Calu3 (cell line): ENCODE results near the gene TVP23A. TPM values are rescaled to one million over a fixed set of nuclear protein-coding genes. Genes with fewer than 3 reads are reported as not detected.

Source experiments
- BruUV-seq: library from RNA; stranded (reverse); fragments of 400-500 nt; replicated peaks from 2 replicates; lab custom pipeline; 2021; lab: Mats Ljungman, UMichigan
- CTCF ChIA-PET: fragments of 300-600 bp; sonication (Branson Sonifier 250); formaldehyde crosslinking; loops from one replicate; lab custom pipeline; 2022; ENCODE audit warnings: antibody characterized with exemption; lab: Charles Lee
- DNase-seq: peaks from one replicate; pipeline ENCODE4 v3.0.0; 2022
- H3K27ac Mint-ChIP-seq: one replicate; pipeline ENCODE4 v1.8.0; 2022; ENCODE audit warnings: mixed read lengths; ENCODE audit not compliant: unreplicated experiment
- H3K27me3 Mint-ChIP-seq: one replicate; pipeline ENCODE4 v1.8.0; 2022; ENCODE audit warnings: mixed read lengths; ENCODE audit not compliant: unreplicated experiment
- H3K36me3 Mint-ChIP-seq: one replicate; pipeline ENCODE4 v1.8.0; 2022; ENCODE audit warnings: mild to moderate bottlenecking, moderate library complexity, mixed read lengths; ENCODE audit not compliant: insufficient read depth, unreplicated experiment
- H3K4me1 Mint-ChIP-seq: one replicate; pipeline ENCODE4 v1.8.0; 2022; ENCODE audit warnings: mild to moderate bottlenecking, low read depth, mixed read lengths; ENCODE audit not compliant: unreplicated experiment
- H3K4me3 Mint-ChIP-seq: one replicate; pipeline ENCODE4 v1.8.0; 2022; ENCODE audit warnings: mild to moderate bottlenecking, low read depth, moderate library complexity, mixed read lengths; ENCODE audit not compliant: unreplicated experiment
- H3K9me3 Mint-ChIP-seq: one replicate; pipeline ENCODE4 v1.8.0; 2022; ENCODE audit warnings: low read depth, mixed read lengths; ENCODE audit not compliant: unreplicated experiment
- intact Hi-C: fragments of 100-400 bp; cut with micrococcal nuclease; formaldehyde crosslinking; loops from one replicate; pipeline ENCODE4 v1.10.0; 2022; ENCODE audit not compliant: unreplicated experiment
- total RNA-seq: library from RNA; stranded (reverse); gene quantifications from 2 replicates; pipeline ENCODE4 v1.2.3, GENCODE V29; 2022
- TF ChIP-seq, protein P1 (sequence below): fragments of 200-600 bp; IDR thresholded peaks from one replicate; pipeline ENCODE4 v1.8.0; 2022; ENCODE audit warnings: antibody characterized with exemption; ENCODE audit not compliant: unreplicated experiment

Gene TVP23A
- total RNA-seq, 1 experiment from 2014 or later: 0.21 TPM

DNA sequence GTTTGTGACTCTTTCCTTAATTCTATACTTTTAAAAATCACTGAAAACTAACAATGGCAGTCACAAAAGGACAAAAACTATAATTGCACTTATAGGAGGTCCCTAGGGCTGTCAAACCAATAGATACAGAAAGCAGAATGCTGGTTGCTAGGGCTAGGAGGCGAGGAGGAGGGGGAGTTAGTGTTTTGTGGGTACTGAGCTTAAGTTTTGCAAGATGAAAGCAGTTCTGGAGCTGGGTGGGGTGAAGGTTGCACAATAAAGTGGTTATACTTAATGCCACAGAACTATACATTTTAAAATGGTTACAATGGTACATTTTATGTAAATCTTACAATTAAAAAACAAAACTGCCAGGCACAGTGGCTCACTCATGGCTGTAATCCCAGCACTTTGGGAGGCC, 47.7 kb downstream of the TVP23A start:
- TF ChIP-seq, protein P1, sequence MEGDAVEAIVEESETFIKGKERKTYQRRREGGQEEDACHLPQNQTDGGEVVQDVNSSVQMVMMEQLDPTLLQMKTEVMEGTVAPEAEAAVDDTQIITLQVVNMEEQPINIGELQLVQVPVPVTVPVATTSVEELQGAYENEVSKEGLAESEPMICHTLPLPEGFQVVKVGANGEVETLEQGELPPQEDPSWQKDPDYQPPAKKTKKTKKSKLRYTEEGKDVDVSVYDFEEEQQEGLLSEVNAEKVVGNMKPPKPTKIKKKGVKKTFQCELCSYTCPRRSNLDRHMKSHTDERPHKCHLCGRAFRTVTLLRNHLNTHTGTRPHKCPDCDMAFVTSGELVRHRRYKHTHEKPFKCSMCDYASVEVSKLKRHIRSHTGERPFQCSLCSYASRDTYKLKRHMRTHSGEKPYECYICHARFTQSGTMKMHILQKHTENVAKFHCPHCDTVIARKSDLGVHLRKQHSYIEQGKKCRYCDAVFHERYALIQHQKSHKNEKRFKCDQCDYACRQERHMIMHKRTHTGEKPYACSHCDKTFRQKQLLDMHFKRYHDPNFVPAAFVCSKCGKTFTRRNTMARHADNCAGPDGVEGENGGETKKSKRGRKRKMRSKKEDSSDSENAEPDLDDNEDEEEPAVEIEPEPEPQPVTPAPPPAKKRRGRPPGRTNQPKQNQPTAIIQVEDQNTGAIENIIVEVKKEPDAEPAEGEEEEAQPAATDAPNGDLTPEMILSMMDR: no peak
- intact Hi-C loops: loop anchor here (5.0 kb wide), 1 partner anchor 146 kb away; no protein-coding TSS in a partner anchor
- Mint-ChIP-seq H3K27me3 (no peaks in the 10 kb centered on the region), H3K4me1 (peaks cover 13% of the 10 kb centered on the region), H3K4me3 (no peak overlapping the region), H3K27ac (no peak overlapping the region), H3K9me3 (no peaks in the 10 kb centered on the region), H3K36me3 (no peaks in the 10 kb centered on the region)
- BruUV-seq: no TSS peak
- CTCF ChIA-PET: interaction anchor here (0.6 to 0.7 kb wide), 4 partner anchors 84 to 250 kb away, joined by 4 to 10 read pairs (median 6); partner anchors contain the start of gene DEXI
- DNase-seq: no peak

DNA sequence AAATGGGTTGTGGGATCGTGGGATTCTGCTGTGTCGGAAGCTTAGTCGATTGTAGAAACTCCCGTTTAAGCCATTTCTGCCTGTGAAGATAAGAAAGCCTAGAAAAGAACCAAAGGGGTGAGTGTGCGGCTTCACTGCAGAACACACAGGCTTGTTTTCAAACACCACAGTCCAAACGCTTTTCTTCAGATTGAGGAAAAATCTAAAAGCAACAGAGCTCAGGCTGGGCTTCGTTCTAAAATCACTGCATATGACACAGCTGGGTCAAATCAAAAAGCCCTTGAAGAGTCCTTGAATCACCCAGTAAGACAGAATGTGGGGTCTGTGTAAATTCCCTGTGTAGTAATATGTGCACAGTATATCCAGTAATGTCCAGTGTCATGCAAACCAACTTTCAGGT, 49.2 kb downstream of the TVP23A start:
- no peaks in the 10 kb centered on the region for H3K27me3 Mint-ChIP-seq
- H3K4me1 Mint-ChIP-seq: peaks cover 9% of the 10 kb centered on the region
- intact Hi-C loops: no loop called here
- no TSS peak for BruUV-seq
- H3K9me3 Mint-ChIP-seq: no peaks in the 10 kb centered on the region
- no peak overlapping the region for H3K4me3 Mint-ChIP-seq
- no peak for DNase-seq
- TF ChIP-seq, protein P1: no peak
- H3K36me3 Mint-ChIP-seq: no peaks in the 10 kb centered on the region
- H3K27ac Mint-ChIP-seq: no peak overlapping the region
- CTCF ChIA-PET: no interaction called here

DNA sequence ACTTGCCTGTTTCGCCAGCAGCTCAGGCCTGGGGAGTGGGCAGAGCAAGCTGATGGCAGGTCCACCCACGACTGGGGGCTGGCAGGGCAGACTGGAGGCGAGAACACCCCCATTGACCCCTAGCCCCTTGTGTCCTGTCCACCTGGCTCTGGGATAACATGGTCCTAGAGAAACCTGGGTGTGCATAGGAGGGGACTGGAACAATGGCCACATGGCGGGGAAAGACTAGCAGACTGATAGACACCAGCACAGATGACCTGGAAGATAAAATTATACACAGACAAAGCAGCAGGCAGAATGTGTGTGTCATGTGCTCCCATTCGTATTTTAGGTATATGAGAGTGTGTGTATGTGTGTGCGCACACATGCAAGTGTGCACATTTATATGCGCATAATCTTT, 51.5 kb downstream of the TVP23A start:
- TF ChIP-seq, protein P1: no peak
- H3K4me3 Mint-ChIP-seq: no peak overlapping the region
- no peaks in the 10 kb centered on the region for H3K27me3 Mint-ChIP-seq
- BruUV-seq: no TSS peak
- DNase-seq: no peak
- intact Hi-C loops: no loop called here
- CTCF ChIA-PET: no interaction called here
- H3K9me3 Mint-ChIP-seq: no peaks in the 10 kb centered on the region
- no peaks in the 10 kb centered on the region for H3K4me1 Mint-ChIP-seq
- no peak overlapping the region for H3K27ac Mint-ChIP-seq
- peaks cover 6% of the 10 kb centered on the region for H3K36me3 Mint-ChIP-seq

DNA sequence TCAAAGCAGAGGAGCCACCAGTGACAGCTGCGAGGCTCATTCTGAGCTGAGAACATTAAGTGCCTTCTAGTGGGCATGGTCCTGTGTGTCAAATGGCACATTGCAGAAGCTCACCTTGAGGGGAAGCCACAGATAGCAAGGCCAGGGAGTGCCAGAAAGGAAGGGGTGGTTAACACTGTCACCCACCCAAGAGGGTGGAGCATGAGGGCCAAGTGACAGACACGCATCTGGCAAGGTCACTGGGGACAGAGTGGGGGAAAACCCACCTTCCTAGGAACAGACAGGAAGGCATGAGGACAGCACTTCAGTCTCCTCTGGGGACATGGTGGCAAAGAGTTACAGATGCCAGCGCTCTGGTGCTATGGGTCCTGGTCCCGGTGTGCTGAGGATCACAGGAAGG, 52.8 kb downstream of the TVP23A start:
- no peak for DNase-seq
- no peaks in the 10 kb centered on the region for H3K9me3 Mint-ChIP-seq
- no TSS peak for BruUV-seq
- intact Hi-C loops: no loop called here
- no peaks in the 10 kb centered on the region for H3K27me3 Mint-ChIP-seq
- no peak overlapping the region for H3K4me3 Mint-ChIP-seq
- TF ChIP-seq, protein P1: no peak
- peaks cover 20% of the 10 kb centered on the region for H3K36me3 Mint-ChIP-seq
- H3K27ac Mint-ChIP-seq: no peak overlapping the region
- H3K4me1 Mint-ChIP-seq: no peaks in the 10 kb centered on the region
- CTCF ChIA-PET: interaction anchor here (0.5 to 0.8 kb wide), 2 partner anchors 13 to 19 kb away, joined by 3 read pairs; no protein-coding TSS in a partner anchor
